ENCODE measurements around the gene SMARCC2.

Gene SMARCC2

DNA sequence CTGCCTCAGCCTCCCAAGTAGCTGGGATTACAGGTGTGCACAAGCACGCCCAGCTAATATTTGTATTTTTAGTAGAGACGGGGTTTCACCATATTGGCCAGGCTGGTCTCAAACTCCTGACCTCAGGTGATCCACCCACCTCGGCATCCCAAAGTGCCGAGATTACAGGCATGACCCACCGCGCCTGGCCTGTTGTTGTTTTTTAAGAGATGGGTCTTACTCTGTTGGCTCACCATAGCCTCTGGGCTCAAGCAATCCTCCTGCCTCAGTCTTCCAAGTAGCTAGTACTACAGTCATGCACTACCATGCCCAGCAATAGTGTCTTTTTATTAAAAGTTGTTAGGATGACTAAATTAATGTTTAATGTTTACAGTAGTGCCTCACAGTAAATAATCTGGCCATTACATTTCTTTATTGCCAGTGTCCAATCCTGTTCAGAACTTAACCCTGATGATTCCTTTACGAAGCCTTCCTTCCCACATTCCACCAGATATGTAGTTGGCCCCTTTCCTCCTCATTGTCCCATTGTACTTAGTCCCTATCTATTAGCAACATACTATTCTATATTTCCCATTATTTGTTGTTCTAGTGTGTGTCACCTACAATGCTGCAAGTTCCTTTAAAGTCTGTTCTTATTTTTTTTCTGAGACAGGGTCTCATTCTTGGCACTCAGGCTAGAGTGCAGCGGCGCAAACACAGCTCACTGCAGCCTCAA is 8.8 kb upstream of the SMARCC2 start:
- TF ChIP-seq GATA2 (IDR thresholded peaks at IDR 0.05; ENCODE audit: low read depth, low read length) (no peak), GATA3 (IDR thresholded peaks at IDR 0.05; ENCODE audit: low read depth, low read length) (no peak)

- TF ChIP-seq GATA3 (IDR thresholded peaks at IDR 0.05; ENCODE audit: low read depth, low read length) (no peak), GATA2 (IDR thresholded peaks at IDR 0.05; ENCODE audit: low read depth, low read length) (no peak)
Measured at GRCh38 chr12:56193025-56193578, 3.8 kb upstream of the SMARCC2 start.

DNA sequence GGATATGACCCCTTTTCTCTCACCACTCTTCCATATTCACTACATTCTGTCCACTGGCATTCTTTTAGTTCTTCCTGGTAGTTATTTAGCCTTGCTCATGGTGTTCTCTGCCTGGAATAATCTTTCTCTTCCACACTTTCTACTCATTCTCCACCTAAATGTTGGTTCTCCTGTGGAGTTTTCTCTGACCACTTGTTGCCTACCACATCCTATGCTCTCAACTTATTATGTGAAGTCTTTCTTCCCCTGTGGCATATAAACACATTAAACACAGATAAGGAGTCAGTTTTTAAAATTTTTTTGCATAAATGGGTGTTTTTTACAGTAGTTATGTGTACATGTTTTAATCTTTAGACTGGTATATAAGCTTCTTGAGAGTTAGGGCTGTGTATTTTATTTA is 3.3 kb upstream of the SMARCC2 start:
- TF ChIP-seq GATA2 (IDR thresholded peaks at IDR 0.05; ENCODE audit: low read depth, low read length) (no peak), GATA3 (IDR thresholded peaks at IDR 0.05; ENCODE audit: low read depth, low read length) (no peak)

DNA sequence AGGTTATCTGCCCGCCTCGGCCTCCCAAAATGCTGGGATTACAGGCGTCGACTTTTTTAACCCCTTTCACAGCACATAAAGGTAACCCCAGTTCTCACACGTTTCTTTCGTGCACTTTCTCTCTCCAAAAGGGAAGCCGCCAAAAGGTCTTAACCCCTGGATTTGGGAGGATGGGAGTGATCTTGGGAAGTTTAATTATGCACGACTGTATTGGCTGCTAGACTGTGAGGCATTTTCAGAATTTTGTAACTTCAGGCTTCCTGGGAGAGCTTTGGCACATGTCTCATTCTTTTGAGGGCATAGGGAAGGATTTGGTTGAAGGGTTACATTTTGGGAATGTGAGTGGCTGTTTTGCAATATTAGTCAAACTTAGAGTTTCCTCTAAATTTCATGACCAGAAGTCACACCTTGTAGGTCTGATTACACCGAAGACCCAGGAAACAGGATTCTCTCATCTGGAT is 1.4 kb upstream of the SMARCC2 start:
- TF ChIP-seq GATA2 (IDR thresholded peaks at IDR 0.05; ENCODE audit: low read depth, low read length) (no peak), GATA3 (IDR thresholded peaks at IDR 0.05; ENCODE audit: low read depth, low read length) (no peak)

DNA sequence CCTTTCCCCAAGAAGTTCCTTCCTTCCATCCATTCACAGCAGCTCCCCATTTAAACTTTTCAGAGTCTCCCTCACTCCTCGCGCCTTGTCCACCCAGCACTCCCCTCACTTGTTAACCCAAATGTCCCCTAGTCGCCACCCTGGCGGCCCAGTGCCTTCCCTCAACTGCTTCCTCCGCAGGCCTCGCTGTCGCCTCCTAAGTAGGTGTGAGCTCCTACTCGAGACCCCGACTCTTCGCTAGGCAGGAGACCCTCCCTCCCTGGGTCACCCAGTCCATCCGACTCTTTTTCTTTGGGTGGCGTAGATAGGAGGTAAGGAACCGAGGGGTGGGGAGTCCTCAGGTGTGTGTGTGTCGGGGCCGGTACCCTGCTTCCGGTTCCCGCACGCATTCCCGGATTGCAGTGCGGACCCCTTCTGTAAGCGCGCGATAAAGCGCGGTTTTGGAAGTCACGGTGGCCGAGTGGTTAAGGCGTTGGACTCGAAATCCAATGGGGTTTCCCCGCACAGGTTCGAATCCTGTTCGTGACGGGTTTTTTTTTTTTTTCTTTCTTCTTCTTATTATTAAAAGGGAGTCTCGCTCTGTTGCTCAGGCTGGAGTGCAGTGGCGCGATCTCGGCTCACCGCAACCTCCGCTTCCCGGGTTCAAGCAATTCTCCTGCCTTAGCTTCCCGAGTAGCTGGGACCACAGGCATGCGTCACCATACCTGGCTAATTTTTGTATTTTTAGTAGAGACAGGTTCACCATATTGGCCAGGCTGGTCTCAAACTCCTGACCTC is 823 bp upstream of the SMARCC2 start:
- TF ChIP-seq GATA2 (IDR thresholded peaks at IDR 0.05; ENCODE audit: low read depth, low read length) = no peak; the same call in 1 of the 2 replicates
- TF ChIP-seq GATA3 (IDR thresholded peaks at IDR 0.05; ENCODE audit: low read depth, low read length) = no peak

DNA sequence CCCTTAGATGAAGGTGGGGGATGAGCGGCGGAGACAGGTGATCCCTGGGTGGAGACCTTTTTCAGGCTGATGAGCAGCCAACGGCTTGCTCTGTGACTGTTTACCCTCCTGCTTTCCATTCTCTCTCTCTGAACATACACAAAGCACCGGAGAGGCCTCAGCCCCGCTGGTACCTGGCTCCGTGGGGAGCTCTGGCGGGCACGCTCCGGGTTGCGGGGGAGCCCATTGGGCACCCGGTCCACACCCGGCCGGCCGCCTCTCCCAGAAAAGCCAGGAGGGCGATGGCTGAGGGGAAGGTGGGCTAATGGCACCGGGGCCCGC is 545 bp downstream of the SMARCC2 start:
- TF ChIP-seq GATA2 (IDR thresholded peaks at IDR 0.05; ENCODE audit: low read depth, low read length) (no peak), GATA3 (IDR thresholded peaks at IDR 0.05; ENCODE audit: low read depth, low read length) (no peak)

DNA sequence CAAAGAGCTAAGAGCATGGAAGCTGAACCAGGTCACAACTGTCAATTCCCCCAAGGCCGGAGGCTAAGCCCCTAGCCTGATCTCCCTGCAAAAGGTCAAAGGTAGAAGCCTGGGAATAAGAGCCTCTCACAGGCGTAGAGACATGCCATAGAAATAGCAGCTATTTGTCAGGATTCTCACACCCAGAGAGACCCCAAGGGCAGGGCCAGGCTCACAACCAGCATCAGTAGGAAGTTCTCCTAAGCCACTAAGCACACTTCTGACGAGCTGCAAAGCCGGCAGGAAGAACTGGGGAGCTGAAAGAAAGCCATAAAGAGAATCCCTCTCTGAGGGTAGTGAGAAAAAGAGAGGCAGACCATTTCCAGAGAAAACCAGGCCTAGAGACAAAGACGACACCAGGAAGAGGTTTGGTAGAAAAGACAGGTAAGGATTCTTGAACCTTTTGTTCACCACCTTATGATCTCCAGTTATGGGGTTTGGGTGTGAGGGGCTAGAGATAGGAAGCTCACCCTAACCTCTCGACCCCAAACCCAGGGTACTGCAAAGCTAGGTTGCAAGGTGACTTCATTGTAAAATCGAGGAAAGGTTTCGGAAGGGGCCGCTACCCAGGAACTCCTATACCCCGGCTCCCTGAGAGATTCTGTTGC is 1.0 kb downstream of the SMARCC2 start:
- TF ChIP-seq GATA2 (IDR thresholded peaks at IDR 0.05; ENCODE audit: low read depth, low read length) (no peak), GATA3 (IDR thresholded peaks at IDR 0.05; ENCODE audit: low read depth, low read length) (no peak)

- TF ChIP-seq GATA3 (IDR thresholded peaks at IDR 0.05; ENCODE audit: low read depth, low read length) (no peak), GATA2 (IDR thresholded peaks at IDR 0.05; ENCODE audit: low read depth, low read length) (no peak)
Measured at GRCh38 chr12:56186957-56187356, 2.3 kb downstream of the SMARCC2 start.

DNA sequence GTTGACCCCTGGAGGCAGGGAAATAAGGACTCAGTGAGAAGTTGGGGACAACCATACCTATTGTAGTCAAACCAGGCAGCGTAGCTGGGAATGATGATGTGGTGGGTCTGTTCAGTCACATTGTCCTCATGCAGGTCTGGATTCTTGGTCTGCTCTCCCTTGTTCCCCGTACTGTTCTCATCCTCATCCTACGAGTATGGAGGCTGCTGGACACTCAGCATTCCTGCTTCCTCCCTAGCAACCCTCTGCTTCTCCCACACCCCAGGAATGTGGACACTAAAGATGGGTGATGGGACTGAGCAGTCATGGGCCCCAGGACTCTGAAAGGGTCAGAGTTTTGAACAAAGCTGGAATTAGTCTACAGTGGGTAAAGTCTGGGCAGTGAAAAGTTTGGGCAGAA is 10.9 kb downstream of the SMARCC2 start:
- no peak for TF ChIP-seq GATA3 (IDR thresholded peaks at IDR 0.05; ENCODE audit: low read depth, low read length)
- TF ChIP-seq GATA2 (IDR thresholded peaks at IDR 0.05; ENCODE audit: low read depth, low read length) = no peak

- no peak for TF ChIP-seq GATA2 (IDR thresholded peaks at IDR 0.05; ENCODE audit: low read depth, low read length)
- no peak for TF ChIP-seq GATA3 (IDR thresholded peaks at IDR 0.05; ENCODE audit: low read depth, low read length)
Measured at GRCh38 chr12:56172839-56173238, 16.4 kb downstream of the SMARCC2 start.

DNA sequence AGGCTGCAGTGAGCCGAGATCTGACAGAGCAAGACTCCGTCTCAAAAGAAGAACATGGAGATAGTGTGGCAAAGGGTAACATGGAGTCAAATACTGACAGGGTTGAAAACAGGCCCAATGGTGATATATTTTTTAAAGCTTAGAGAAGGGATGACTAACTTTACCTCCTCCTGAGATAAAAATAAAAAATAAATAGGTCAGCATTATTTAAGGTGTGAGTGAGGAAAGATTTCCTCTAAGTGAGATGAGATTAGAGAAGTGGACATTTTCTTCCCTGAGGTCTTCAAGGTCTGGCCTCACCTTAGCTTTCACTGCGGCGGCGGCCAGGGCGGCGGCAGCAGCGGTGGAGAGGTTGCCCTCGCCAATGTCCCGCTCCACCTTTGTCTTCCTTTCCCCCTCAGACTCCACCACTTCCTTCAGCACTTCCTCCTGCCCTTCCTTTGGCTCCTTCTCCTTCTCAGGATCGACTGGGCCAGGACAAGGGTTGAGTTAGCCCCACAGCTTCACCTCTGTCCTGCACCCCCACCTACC is 20.0 kb downstream of the SMARCC2 start:
- no peak for TF ChIP-seq GATA3 (IDR thresholded peaks at IDR 0.05; ENCODE audit: low read depth, low read length)
- no peak for TF ChIP-seq GATA2 (IDR thresholded peaks at IDR 0.05; ENCODE audit: low read depth, low read length)

DNA sequence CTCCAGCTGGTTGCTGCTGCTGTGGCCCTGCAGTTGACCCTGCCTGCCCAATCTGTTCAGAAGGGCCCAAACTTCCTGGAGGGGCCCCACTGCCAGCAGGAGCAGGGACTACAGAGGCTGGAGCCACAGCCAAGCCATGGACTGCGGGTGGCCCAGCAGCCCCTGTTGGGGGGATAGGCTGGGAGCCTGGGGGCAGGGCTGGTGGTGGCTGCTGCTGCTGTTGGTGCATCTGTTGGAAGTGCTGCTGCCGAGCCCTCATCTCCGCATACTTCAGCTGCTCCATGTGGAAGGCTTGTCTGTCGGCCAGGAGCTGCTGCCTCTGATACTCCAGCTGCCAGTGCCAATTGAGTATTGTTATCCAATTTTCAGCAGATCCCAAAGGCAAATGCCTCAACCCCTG is 23.9 kb downstream of the SMARCC2 start:
- no peak for TF ChIP-seq GATA3 (IDR thresholded peaks at IDR 0.05; ENCODE audit: low read depth, low read length)
- no peak for TF ChIP-seq GATA2 (IDR thresholded peaks at IDR 0.05; ENCODE audit: low read depth, low read length)

DNA sequence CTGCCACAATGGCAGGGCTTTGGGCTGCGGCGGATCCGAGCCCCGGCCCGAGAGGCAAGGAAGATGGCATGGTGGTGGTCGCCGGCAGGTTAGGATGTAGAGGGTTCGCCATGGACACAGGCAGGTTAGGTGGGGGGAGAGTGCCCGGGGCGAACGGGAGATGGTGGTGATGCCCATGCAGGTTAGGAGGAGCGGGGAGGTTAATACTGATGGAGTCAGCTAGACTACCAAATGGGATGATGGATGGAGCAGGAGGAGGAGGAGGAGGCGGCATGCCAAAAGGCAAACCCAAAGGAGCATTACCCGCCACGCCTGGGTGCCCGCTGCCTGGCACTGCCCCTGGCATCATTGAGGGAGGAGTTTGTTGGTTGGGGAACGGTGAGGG is 24.9 kb downstream of the SMARCC2 start:
- no peak for TF ChIP-seq GATA2 (IDR thresholded peaks at IDR 0.05; ENCODE audit: low read depth, low read length)
- no peak for TF ChIP-seq GATA3 (IDR thresholded peaks at IDR 0.05; ENCODE audit: low read depth, low read length)

Measured in SH-SY5Y (cell line).